Retinal pigment epithelial cell (primary cell): Measurements from ENCODE around the gene DDX24.

ENCODE experiments used
- DNase-seq: peaks from one replicate; pipeline ENCODE4 v3.0.0-alpha.2; 2010; ENCODE audit warnings: low read depth
- H3K4me3 ChIP-seq: 2 replicates; pipeline ENCODE4 v1.5.1; 2011; ENCODE audit warnings: mild to moderate bottlenecking, low read length, control low read depth, moderate library complexity
- CTCF ChIP-seq: conservative IDR thresholded peaks from 2 replicates; pipeline ENCODE4 v1.5.1; 2011; ENCODE audit warnings: low read depth, low read length, control low read depth, inconsistent platforms

Gene DDX24

GRCh38 chr14:94126800-94127199 lies 45.8 kb upstream of the DDX24 start:
- no peak for TF ChIP-seq CTCF
- DNase-seq: no peak

GRCh38 chr14:94126419-94126677 lies 45.3 kb upstream of the DDX24 start:
- no peak for DNase-seq
- no peak overlapping the region for H3K4me3 ChIP-seq
- no peak for TF ChIP-seq CTCF

More at GRCh38 chr14:94126800-94127199, 45.8 kb upstream of the DDX24 start:
- no peak overlapping the region for H3K4me3 ChIP-seq

GRCh38 chr14:94125659-94126418 lies 44.8 kb upstream of the DDX24 start:
- no peak overlapping the region for H3K4me3 ChIP-seq
- DNase-seq: no peak
- TF ChIP-seq CTCF: no peak

- H3K4me3 ChIP-seq: no peak overlapping the region
- DNase-seq: no peak
- no peak for TF ChIP-seq CTCF
Observed at GRCh38 chr14:94124582-94125377, 43.8 kb upstream of the DDX24 start.

GRCh38 chr14:94123868-94124267 lies 42.9 kb upstream of the DDX24 start:
- TF ChIP-seq CTCF: no peak
- H3K4me3 ChIP-seq: no peak overlapping the region
- DNase-seq: no peak

GRCh38 chr14:94123296-94123695 lies 42.3 kb upstream of the DDX24 start:
- no peak for TF ChIP-seq CTCF
- DNase-seq: no peak
- H3K4me3 ChIP-seq: no peak overlapping the region

- H3K4me3 ChIP-seq: no peak overlapping the region
- DNase-seq: no peak
- TF ChIP-seq CTCF: no peak
Observed at GRCh38 chr14:94122438-94122837, 41.4 kb upstream of the DDX24 start.
